Subcutaneous abdominal adipose tissue (tissue), 5 donors: ENCODE data around the gene SPINK9.
A peak's percentile ranks its signal among the peaks of the same experiment; 100 is the strongest.
"Not testable (repeated sequence)": the region's sequence is repeated elsewhere in the genome, so short reads cannot be mapped to it uniquely, and the experiment has no call there.

Experiments used
- H3K27ac ChIP-seq: one replicate; pipeline ENCODE4 v1.7.0; 2013; ENCODE audit warnings: low read depth, mild to moderate bottlenecking, inconsistent platforms, low read length, moderate library complexity
- H3K27me3 ChIP-seq, 5 donors: one replicate each; pipeline ENCODE4 v1.7.0; 2013; ENCODE audit warnings: low read length in 5 of 5, inconsistent platforms in 1 of 5; ENCODE audit not compliant: control insufficient read depth in 5 of 5, insufficient read depth in 4 of 5
- H3K36me3 ChIP-seq, 5 donors: one replicate each; pipeline ENCODE4 v1.7.0; 2013; ENCODE audit warnings: low read length in 5 of 5; ENCODE audit not compliant: control insufficient read depth in 5 of 5, insufficient read depth in 5 of 5
- H3K4me1 ChIP-seq, 5 donors: one replicate each; pipeline ENCODE4 v1.7.0; 2013; ENCODE audit warnings: low read length in 5 of 5, mild to moderate bottlenecking in 3 of 5, moderate library complexity in 1 of 5; ENCODE audit not compliant: control insufficient read depth in 5 of 5, insufficient read depth in 5 of 5
- H3K4me3 ChIP-seq, 5 donors: one replicate each; pipeline ENCODE4 v1.7.0; 2013; ENCODE audit warnings: low read length in 5 of 5, low read depth in 1 of 5
- H3K9ac ChIP-seq, 5 donors: one replicate each; pipeline ENCODE4 v1.7.0; 2013; ENCODE audit warnings: low read length in 5 of 5, mild to moderate bottlenecking in 4 of 5, moderate library complexity in 3 of 5
- H3K9me3 ChIP-seq, 5 donors: one replicate each; pipeline ENCODE4 v1.7.0; 2013; ENCODE audit warnings: low read length in 5 of 5; ENCODE audit not compliant: control insufficient read depth in 5 of 5
- donor health status: healthy.
- donor health status: healthy.
- donor health status: healthy.
- donor health status: healthy.
- donor health status: healthy.

SPINK9 gene

GRCh38 chr5:148320011-148320963 is 15.1 kb upstream of the SPINK9 start:
- not testable (repeated sequence) for H3K9ac ChIP-seq, H3K4me1 ChIP-seq, H3K9me3 ChIP-seq, H3K27me3 ChIP-seq, H3K36me3 ChIP-seq, H3K27ac ChIP-seq
- H3K4me3 ChIP-seq = peak overlapping the region in 4 of 5 donors; percentile 15 to 53 (median 44)

DNA sequence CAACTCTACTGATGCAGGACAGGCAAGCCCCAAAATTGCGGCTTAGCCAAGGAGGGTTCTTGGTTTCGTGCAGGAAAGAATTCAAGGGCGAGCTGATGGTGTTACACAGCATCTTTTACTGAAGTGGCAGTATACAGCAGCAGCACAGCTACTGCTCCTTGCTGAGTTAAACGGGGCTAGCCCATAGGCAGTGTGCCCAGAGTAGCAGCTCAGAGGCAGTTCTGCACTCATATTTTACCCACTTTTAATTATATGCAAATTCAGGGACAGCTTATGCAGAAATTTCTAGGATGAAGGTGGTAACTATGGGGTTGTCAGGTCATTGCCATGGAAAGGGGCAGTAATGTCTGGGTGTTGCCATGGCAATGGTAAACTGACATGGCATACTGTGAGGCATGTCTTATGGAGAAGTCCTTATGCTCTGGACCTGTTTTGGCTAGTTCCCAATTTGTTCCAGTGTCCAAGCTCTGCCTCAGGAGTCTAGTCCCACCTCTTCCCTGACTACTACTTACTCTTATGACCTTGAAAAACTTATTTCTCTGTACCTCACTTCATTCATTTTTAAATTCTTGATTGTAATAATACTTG is 2.0 kb upstream of the SPINK9 start:
- Histone ChIP-seq H3K27me3 (no peaks in the 10 kb centered on the region), H3K9ac (no peak overlapping the region), H3K4me1 (no peaks in the 10 kb centered on the region), H3K9me3 (peaks cover 0 to 5% (median 0%) of the 10 kb centered on the region in 5 donors), H3K4me3 (no peak overlapping the region), H3K36me3 (no peaks in the 10 kb centered on the region), H3K27ac (no peak overlapping the region)

DNA sequence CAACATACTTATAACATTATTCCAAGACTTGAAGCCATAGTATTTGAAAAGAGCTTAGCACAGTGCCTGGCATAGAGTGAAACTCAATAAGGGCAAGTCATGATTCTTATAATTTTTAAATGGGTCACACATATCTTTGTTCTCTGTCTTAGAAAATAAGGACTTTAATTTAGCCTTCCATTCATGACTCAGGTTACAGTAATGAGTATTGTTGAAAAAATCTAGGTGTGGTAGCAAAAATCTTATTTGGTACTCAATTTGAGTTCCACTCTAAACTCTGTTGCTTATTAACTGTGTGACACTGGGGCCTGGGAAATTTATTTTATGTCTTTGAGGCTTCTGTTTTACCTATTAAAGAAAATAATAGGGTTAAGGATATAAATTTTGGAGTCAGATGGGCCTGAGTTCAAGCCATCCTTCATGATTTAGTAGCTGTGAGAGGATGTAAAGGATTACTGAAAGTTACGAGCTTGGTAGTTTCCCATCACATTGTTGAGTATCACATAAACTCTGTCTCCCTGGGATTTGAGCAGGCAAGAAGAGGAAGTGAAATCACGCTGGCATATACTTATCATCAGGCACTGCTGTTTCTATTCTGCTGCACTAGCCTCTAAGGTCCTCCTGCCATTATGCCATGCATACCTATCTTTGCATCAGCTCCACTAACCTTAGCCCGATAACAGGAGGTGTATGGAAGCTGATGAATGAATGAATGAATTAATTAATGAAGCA is 1.5 kb downstream of the SPINK9 start:
- H3K27ac ChIP-seq = no peak overlapping the region
- H3K36me3 ChIP-seq = no peaks in the 10 kb centered on the region
- H3K4me1 ChIP-seq = no peaks in the 10 kb centered on the region
- no peaks in the 10 kb centered on the region for H3K27me3 ChIP-seq
- H3K9ac ChIP-seq = no peak overlapping the region
- H3K9me3 ChIP-seq = peaks cover 0 to 5% (median 0%) of the 10 kb centered on the region in 5 donors
- H3K4me3 ChIP-seq = no peak overlapping the region

DNA sequence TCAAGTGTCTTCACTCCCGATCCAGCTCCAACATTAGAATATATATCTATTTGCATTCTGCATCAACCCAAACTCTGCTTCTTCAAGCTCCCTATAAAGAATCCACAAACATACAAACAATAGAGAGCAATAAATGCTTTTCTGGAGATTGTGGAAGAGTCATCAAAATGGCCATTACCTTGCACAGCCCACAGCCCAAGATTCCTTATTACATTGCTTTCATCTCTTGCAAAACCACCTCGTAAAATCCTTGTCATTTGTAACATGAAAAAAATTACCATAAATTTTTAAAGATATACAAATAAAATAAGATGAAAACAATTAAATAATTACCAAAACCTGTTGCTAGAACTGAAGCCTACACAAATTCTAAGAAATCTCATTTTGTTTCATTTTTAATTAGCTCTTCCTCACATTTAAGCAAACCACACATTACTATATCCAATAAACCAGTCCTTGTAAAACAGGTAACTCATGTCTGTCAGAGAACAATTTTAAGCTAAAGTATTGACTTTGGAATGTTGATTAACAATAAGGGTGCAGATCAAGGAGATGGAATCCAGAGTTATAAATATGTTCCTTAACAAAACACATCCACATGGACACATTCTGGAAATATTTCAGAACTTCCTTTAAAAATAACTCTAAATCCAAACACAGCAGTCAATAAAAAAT is 7.1 kb downstream of the SPINK9 start:
- H3K27ac ChIP-seq = no peak overlapping the region
- H3K9ac ChIP-seq = no peak overlapping the region
- H3K27me3 ChIP-seq = no peaks in the 10 kb centered on the region
- no peak overlapping the region for H3K4me3 ChIP-seq
- H3K4me1 ChIP-seq = no peaks in the 10 kb centered on the region
- H3K9me3 ChIP-seq = no peaks in the 10 kb centered on the region
- H3K36me3 ChIP-seq = peaks cover 0 to 3% (median 0%) of the 10 kb centered on the region in 5 donors

- H3K27ac ChIP-seq = no peak overlapping the region
- H3K4me1 ChIP-seq = no peaks in the 10 kb centered on the region
- no peak overlapping the region for H3K4me3 ChIP-seq
Observed at GRCh38 chr5:148343046-148343407, 7.7 kb downstream of the SPINK9 start.

GRCh38 chr5:148343603-148344487 is 8.5 kb downstream of the SPINK9 start:
- Histone ChIP-seq H3K27ac (no peak overlapping the region), H3K4me1 (no peaks in the 10 kb centered on the region), H3K9ac (no peak overlapping the region), H3K4me3 (no peak overlapping the region), H3K9me3 (no peaks in the 10 kb centered on the region), H3K27me3 (no peaks in the 10 kb centered on the region), H3K36me3 (peaks cover 0 to 3% (median 0%) of the 10 kb centered on the region in 5 donors)

More at GRCh38 chr5:148343046-148343407, 7.7 kb downstream of the SPINK9 start:
- Histone ChIP-seq H3K27me3 (no peaks in the 10 kb centered on the region), H3K9me3 (no peaks in the 10 kb centered on the region), H3K9ac (no peak overlapping the region), H3K36me3 (peaks cover 0 to 3% (median 0%) of the 10 kb centered on the region in 5 donors)

GRCh38 chr5:148347706-148348105 is 12.3 kb downstream of the SPINK9 start:
- Histone ChIP-seq H3K9ac (no peak overlapping the region), H3K4me1 (peaks cover 0 to 4% (median 0%) of the 10 kb centered on the region in 5 donors), H3K36me3 (peaks cover 0 to 3% (median 0%) of the 10 kb centered on the region in 5 donors), H3K9me3 (no peaks in the 10 kb centered on the region), H3K27me3 (no peaks in the 10 kb centered on the region), H3K4me3 (no peak overlapping the region), H3K27ac (no peak overlapping the region)

- Histone ChIP-seq H3K4me1 (peaks cover 0 to 4% (median 0%) of the 10 kb centered on the region in 5 donors), H3K9ac (no peak overlapping the region), H3K9me3 (no peaks in the 10 kb centered on the region), H3K27me3 (no peaks in the 10 kb centered on the region), H3K4me3 (no peak overlapping the region), H3K36me3 (no peaks in the 10 kb centered on the region), H3K27ac (no peak overlapping the region)
Observed at GRCh38 chr5:148352696-148353095, 17.3 kb downstream of the SPINK9 start.

GRCh38 chr5:148353634-148354033 is 18.3 kb downstream of the SPINK9 start:
- Histone ChIP-seq H3K36me3 (no peaks in the 10 kb centered on the region), H3K9ac (no peak overlapping the region), H3K9me3 (no peaks in the 10 kb centered on the region), H3K4me3 (no peak overlapping the region), H3K27me3 (no peaks in the 10 kb centered on the region), H3K4me1 (peaks cover 0 to 4% (median 0%) of the 10 kb centered on the region in 5 donors), H3K27ac (no peak overlapping the region)
